Left lung (tissue), 10 donors: ENCODE results near the gene SH3RF1. TPM values are rescaled to one million over a fixed set of nuclear protein-coding genes. Genes with fewer than 3 reads are reported as not detected.

Source experiments
- ATAC-seq: fragments of 200-7000 bp; cut with Tn5 transposase; one replicate; pipeline ENCODE4 v1.9.1; 2020; ENCODE audit warnings: moderate library complexity
- DNase-seq, 4 donors: peaks; one replicate each; pipeline ENCODE4 v3.0.0-alpha.2; 2013 to 2020
- H3K27ac ChIP-seq, 2 donors: fragments of 200-600 bp; sonication (generic) in 1 of 2; one replicate each; pipeline versions ENCODE4 v1.5.0 to v1.8.0; 2020 to 2021
- H3K27me3 ChIP-seq, 2 donors: fragments of 200-600 bp; sonication (generic) in 1 of 2; one replicate each; pipeline versions ENCODE4 v1.5.0 to v1.8.0; 2020 to 2021
- H3K36me3 ChIP-seq, 2 donors: fragments of 200-600 bp; sonication (generic) in 1 of 2; one replicate each; pipeline versions ENCODE4 v1.5.0 to v1.8.0; 2020 to 2021
- H3K4me1 ChIP-seq, 2 donors: fragments of 200-600 bp; one replicate each; pipeline ENCODE4 v1.8.0; 2021
- H3K4me3 ChIP-seq, 2 donors: fragments of 200-600 bp; sonication (generic) in 1 of 2; one replicate each; pipeline versions ENCODE4 v1.5.0 to v1.8.0; 2020 to 2021; ENCODE audit warnings: mild to moderate bottlenecking in 1 of 2
- H3K9me3 ChIP-seq, 2 donors: fragments of 200-600 bp; sonication (generic) in 1 of 2; one replicate each; pipeline versions ENCODE4 v1.5.0 to v1.8.0; 2020 to 2021
- CTCF ChIP-seq, 2 donors: fragments of 200-600 bp; sonication (generic) in 1 of 2; IDR thresholded peaks; one replicate each; pipeline versions ENCODE4 v1.5.0 to v1.8.0; 2021; ENCODE audit warnings: antibody characterized with exemption in 2 of 2
- intact Hi-C, 2 donors: fragments of 100-400 bp; cut with DNase I; formaldehyde crosslinking; loops; one replicate each; pipeline versions ENCODE4 v1.11.2 to v1.14.2; 2022
- polyA plus RNA-seq, 6 donors: library from polyadenylated mRNA; unstranded; fragments of 120-200 nt; gene quantifications; one replicate each; pipeline ENCODE4 v1.2.1, GENCODE V29; 2013; ENCODE audit not compliant: insufficient read length in 6 of 6
- total RNA-seq, 2 donors: library from RNA; stranded (reverse); fragmentation: NEBNext Ultra II Directional; extraction: Animal tissue kit (Norgen Biotek cat#: 25700); gene quantifications; one replicate each; pipeline ENCODE4 v1.2.1, GENCODE V29; 2021
- donor health status: DM: no; HTN: yes; CAD: no.
- donor health status: DM: no; HTN: no; CAD: no.

Gene SH3RF1
- total and polyA plus RNA-seq, 8 donors, result 18.9 to 39.4 (median 20.8) TPM

GRCh38 chr4:169110633-169111032, 160.1 kb downstream of the SH3RF1 start:
- H3K27ac ChIP-seq, result no peak overlapping the region
- H3K27me3 ChIP-seq, result no peaks in the 10 kb centered on the region
- no peak for ATAC-seq
- no peak for TF ChIP-seq CTCF (IDR thresholded peaks at IDR 0.05)
- H3K9me3 ChIP-seq, result no peaks in the 10 kb centered on the region
- no peaks in the 10 kb centered on the region for H3K4me1 ChIP-seq
- no peak for DNase-seq
- peaks cover 0 to 52% of the 10 kb centered on the region in 2 donors for H3K36me3 ChIP-seq
- H3K4me3 ChIP-seq, result no peak overlapping the region
- intact Hi-C loops, result no loop called here

- Histone ChIP-seq H3K9me3 (no peaks in the 10 kb centered on the region), H3K27ac (no peak overlapping the region), H3K27me3 (no peaks in the 10 kb centered on the region), H3K36me3 (peaks cover 0 to 53% of the 10 kb centered on the region in 2 donors), H3K4me3 (no peak overlapping the region), H3K4me1 (peaks cover 0 to 4% of the 10 kb centered on the region in 2 donors)
- intact Hi-C loops, result no loop called here
- ATAC-seq, result no peak
- no peak for TF ChIP-seq CTCF (IDR thresholded peaks at IDR 0.05)
- no peak for DNase-seq
Observed at GRCh38 chr4:169109035-169109675, 161.6 kb downstream of the SH3RF1 start.

GRCh38 chr4:169108303-169108702, 162.5 kb downstream of the SH3RF1 start:
- Histone ChIP-seq H3K36me3 (peaks cover 0 to 45% of the 10 kb centered on the region in 2 donors), H3K9me3 (no peaks in the 10 kb centered on the region), H3K27ac (no peak overlapping the region), H3K4me1 (peaks cover 0 to 8% of the 10 kb centered on the region in 2 donors), H3K27me3 (no peaks in the 10 kb centered on the region), H3K4me3 (no peak overlapping the region)
- ATAC-seq, result no peak
- no peak for TF ChIP-seq CTCF (IDR thresholded peaks at IDR 0.05)
- no peak for DNase-seq
- intact Hi-C loops, result no loop called here

GRCh38 chr4:169107528-169107927, 163.2 kb downstream of the SH3RF1 start:
- H3K27me3 ChIP-seq, result no peaks in the 10 kb centered on the region
- ATAC-seq, result no peak
- TF ChIP-seq CTCF (IDR thresholded peaks at IDR 0.05), result no peak
- H3K9me3 ChIP-seq, result no peaks in the 10 kb centered on the region
- intact Hi-C loops, result no loop called here
- no peak for DNase-seq
- peaks cover 0 to 43% of the 10 kb centered on the region in 2 donors for H3K36me3 ChIP-seq
- H3K27ac ChIP-seq, result no peak overlapping the region
- H3K4me1 ChIP-seq, result peaks cover 0 to 8% of the 10 kb centered on the region in 2 donors
- H3K4me3 ChIP-seq, result no peak overlapping the region

GRCh38 chr4:169106696-169107229, 164.0 kb downstream of the SH3RF1 start:
- ATAC-seq, result no peak
- H3K4me3 ChIP-seq, result no peak overlapping the region

More at GRCh38 chr4:169106696-169107229, 164.0 kb downstream of the SH3RF1 start:
- Histone ChIP-seq H3K36me3 (peaks cover 0 to 43% of the 10 kb centered on the region in 2 donors), H3K9me3 (no peaks in the 10 kb centered on the region), H3K27ac (no peak overlapping the region), H3K4me1 (peaks cover 0 to 8% of the 10 kb centered on the region in 2 donors), H3K27me3 (no peaks in the 10 kb centered on the region)
- DNase-seq, result no peak
- intact Hi-C loops, result no loop called here
- no peak for TF ChIP-seq CTCF (IDR thresholded peaks at IDR 0.05)
